Measurements from ENCODE around the gene ADH6.
"Not testable (repeated sequence)": the region's sequence is repeated elsewhere in the genome, so short reads cannot be mapped to it uniquely, and the experiment has no call there.

Gene ADH6

DNA sequence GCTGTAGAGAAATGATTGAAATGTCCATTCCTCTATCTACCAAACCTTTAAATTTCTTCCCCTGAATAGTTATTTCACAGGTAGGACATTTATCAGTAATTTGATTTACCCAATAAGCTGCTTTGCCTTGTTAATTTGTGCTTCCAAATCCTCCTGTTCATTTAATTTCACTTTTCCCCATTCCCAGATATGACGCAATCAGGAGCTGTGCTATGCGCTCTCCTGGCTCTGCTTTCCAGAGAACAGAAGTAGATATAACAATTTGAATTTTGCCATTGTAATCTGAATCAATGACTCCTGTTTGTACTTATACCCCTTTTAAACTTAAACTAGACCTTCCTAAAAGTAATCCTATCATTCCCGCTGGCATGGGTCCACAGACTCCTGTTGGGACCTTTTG is 29.1 kb downstream of the ADH6 start:
- DNase-seq = not testable (repeated sequence)

DNA sequence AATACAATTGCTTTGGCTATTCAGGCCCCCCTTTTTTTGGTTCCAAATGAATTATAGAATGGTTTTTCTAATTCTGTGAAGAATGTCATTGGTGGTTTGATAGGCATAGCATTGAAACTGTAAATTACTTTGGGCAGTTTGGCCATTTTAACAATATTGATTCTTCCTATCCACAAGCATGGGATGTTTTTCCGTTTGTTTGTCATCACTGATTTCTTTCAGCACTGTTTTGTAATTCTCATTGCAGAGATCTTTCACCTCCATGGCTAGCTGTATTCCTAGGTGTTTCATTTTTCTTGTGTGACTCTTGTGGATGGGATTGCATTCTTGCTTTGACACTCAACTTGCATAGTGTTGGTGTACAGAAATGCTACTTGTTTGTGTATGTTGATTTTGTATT is 33.0 kb downstream of the ADH6 start:
- DNase-seq = no peak

DNA sequence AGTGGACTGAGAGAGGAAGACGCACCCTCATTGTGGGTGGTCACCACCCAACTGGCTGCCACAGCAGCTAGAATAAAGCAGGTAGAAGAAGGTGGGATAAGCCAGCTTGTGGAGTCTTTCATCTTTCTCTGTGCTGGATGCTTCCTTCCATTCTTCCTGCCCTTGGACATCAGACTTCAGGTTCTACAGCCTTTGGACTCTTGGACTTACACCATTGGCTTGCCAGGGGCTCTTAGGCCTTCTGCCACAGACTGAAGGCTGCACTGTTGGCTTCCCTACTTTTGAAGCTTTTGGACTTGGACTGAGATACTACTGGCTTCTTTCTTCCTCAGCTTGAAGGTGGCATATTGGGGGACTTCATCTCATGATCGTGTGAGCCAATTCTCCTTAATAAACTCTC is 33.5 kb downstream of the ADH6 start:
- no peak for DNase-seq

DNA sequence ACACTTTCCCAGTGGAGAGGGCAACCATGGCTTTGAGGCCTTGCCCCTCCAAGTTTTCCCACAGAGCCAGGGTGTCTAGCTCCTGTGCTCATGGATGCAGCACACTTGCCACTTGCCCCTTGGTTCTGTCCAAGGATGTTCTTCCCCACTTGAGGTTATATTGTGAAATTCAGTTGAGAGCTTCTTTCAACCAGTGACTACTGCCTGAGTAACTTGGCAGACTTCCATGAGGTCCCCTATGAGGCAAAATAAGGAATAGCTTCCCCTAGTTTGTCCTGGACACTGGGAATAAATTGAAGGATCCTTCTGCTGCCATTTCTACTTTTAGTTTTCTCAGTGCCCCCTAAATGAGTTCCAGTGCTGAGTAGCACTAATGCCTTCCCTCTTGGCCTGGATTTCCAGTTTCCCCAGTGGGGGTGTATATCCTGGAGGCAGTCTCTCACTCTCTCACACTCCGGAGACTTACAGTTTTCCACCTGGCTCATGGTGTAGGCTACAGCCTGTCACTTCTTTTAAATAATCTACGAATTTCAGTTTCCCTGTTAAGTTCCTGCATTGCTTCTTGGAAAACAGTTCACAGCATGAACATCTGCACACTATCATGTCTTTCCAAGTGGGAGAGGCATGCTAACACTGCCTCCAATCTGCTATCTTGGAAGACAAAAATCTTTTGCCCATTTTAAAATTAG is 38.5 kb downstream of the ADH6 start:
- DNase-seq = peak; percentile 2 to 5

DNA sequence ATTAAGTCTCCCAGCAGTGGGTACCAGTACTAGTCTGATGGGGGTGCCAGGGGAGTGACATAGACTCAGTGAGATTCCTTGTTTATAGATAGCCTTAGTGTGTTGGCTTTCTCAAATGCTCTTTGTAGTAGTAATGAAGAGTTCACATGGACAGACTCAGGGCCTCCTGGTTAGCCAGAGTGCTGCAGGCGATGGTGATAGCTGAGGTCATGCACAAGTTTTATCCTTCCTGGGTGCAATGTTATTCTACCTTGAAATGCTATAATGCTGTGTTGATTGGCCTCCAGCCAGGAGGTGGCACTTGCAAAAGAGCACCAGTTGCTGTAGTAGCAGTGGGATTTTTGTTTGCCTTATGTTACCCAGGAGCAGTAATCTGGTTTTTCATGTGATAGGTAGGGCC is 39.4 kb downstream of the ADH6 start:
- DNase-seq = no peak

DNA sequence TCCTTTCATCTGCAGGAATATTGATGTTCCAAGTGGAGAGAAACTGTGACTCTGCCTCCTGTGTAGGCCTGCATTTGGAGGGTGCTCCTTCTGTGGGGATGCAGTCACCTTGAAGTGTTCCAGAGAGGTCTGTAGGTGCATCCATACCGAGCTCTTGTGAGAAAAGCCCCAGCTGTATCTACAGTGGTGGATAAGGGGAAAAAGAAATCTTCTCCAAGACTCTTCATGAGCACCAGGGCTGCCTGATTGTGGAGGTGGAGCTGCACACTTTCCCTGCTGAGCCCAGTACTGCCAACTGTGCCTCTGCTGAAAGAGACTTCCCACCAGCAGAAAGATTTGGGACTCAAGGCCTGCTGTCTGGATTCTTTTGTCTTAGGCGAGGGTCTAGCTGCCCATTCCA is 39.9 kb downstream of the ADH6 start:
- DNase-seq = no peak

DNA sequence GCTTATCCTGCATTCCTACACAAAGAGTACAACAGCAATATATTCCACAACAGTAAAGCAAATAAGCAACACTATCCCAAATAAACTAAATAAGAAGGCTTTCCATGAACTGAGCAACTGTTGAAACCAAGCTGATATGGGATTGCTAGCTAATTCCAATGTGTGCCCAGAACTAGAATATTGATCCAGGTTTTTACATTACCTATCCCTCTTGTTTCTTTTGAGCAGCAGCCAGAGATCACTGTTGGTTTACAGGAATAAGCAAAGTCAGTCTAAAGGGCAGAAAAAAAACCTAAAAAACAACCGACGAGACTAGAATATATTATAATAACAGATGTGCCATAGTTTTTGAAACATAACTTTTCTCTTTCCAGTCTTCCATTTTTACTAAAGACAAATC is 52.5 kb downstream of the ADH6 start:
- DNase-seq = no peak

DNA sequence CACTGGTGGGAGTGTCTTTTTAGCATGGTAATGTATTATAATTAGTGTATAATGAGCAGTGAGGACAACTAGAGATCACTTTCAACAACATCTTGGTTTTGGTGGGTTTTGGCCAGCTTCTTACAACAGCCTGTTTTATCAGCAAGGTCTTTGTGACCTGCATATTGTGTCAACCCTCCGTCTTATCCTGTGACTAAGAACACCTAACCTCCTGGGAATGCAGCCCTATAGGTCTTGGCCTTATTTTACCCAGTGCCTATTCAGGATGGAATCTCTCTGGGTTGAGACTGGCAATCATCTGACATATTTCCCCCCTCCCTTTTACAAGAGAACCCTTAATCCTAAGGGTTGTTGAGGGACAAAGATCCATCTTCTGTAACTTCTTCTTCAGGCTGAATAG is 53.1 kb downstream of the ADH6 start:
- no peak for DNase-seq

DNA sequence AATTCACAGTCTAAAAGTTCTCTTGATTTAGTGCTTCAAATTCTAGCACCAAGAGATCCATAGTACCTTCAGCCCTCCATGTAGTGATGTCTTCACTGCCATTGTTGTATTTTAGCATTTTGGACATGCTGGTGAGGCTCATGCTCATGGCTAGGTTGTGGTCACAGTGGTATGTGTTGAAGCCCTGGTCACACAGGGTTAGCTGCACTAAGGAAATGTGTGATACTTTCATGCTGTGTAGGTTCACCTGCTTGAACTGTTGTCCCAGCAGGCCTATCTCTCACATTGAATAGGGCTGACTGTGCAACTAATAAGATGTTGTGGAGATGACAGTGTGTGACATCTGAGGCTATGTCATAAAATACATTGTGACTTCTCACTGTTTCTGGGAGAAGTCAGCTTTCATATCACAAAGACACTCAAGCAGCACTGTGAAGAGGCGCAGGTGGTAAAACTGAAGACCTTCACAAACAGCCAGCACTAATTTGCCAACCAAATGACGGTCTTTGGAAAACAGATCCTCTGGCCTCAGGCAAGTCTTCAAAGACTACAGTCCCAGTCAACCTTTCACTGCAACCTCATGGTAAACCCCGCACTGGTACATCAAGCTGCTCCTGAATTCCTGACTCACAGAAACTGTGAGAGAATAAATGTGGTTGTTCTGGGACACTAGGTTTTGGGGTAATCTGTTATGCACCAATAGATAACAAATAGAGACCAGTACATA is 57.5 kb downstream of the ADH6 start:
- DNase-seq = no peak

DNA sequence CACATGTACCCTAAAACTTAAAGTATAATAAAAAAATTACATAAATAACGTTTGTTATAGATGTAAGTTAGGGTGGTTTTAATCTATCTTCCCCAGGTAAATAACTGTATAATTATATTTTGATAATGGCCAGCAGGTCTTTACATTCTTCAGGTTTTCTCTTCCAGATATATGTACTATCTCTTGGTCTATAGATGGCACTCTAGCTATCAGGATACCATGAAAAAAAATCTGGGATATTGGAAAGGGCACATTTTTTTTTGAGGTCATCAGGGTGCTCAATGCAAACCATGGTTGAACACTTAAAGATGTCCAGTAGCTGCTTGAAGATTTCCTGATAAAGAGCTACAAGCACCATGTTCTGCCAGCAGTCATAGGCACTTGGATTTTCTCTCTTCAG is 59.3 kb downstream of the ADH6 start:
- DNase-seq = no peak

DNA sequence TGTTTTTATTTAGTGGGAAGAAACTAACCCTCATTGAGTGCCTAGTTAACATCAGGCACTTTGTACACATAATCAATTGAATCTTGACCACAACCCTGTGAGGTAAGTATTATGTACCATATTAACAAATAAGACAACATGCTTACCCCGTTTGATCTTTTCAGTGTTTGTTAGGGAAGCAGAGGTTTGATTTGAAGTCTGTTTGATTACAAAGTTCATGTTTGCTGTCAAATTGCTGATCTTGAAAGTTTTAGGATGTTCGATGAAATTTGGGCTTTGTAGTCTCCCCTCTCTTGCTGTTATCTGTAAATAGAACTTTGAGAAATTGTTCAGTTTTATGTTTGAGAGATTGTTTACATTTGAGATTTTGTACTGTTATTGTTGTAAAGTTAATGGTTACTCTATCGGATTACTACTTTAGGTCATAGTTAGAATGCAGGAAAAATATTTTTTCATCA is 61.5 kb downstream of the ADH6 start:
- no peak for DNase-seq

DNA sequence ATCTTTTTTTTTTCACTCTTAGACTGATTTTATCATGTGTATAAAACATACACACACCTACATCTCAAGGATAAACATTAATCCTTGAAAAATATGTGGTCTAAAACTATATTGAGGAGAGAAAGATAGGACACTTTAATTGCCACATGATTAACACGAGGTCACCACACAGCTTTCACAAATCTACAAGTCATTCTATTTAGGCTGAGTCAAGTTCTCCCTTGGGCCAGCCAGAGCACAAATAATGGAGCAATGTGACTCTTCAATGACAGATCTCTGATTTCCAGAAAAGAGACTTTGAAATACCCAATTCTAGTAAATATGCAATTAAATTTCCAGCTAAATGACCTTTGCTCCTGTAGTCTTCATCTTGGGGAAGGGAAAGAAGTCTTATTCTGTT is 62.1 kb downstream of the ADH6 start:
- DNase-seq = no peak

DNA sequence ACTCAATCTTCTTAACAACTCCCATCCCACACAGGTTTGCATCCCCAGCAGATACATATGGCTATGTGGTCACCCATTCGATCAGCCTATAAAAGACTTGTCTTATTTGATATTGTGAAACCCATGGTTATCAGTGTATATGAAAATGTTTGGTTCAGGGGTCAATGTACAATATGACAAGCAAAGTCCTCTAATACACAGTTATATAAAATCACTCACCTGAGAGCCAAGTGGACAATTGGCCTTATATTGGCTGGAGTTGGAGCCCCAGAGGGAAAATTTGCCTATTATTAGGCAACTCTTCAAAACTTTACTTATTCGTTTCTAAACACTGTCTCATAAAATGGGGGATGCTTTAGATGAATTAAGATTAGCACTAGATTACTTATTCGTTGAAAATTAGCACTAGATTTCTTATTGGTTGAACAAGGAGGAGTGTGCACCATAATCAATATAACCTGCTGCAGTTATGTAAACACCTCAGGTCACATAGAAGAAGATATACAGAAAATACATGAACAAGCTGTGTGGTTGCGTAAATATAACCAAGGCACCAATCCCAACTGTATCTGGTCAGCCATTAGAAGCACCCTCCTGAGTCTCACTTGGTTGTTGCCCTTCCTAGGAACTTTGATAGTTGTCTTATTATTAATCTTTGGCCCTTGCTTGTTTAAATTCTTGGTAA is 64.2 kb downstream of the ADH6 start:
- DNase-seq = no peak
